ENCODE data around the gene NEMP1. TPM values are rescaled to one million over a fixed set of nuclear protein-coding genes. Genes with fewer than 3 reads are reported as not detected.
A peak's percentile ranks its signal among the peaks of the same experiment; 100 is the strongest.

Gene NEMP1, protein sequence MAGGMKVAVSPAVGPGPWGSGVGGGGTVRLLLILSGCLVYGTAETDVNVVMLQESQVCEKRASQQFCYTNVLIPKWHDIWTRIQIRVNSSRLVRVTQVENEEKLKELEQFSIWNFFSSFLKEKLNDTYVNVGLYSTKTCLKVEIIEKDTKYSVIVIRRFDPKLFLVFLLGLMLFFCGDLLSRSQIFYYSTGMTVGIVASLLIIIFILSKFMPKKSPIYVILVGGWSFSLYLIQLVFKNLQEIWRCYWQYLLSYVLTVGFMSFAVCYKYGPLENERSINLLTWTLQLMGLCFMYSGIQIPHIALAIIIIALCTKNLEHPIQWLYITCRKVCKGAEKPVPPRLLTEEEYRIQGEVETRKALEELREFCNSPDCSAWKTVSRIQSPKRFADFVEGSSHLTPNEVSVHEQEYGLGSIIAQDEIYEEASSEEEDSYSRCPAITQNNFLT
- total RNA-seq = 1 to 10 TPM; 7.2 to 9.9 TPM
- 11.2 TPM for polyA plus RNA-seq (2013, experiment 1 of 2)
- 13.6 TPM for polyA plus RNA-seq (2013, experiment 2 of 2)
- total RNA-seq = 21.9 to 190 (median 83.2) reads per million in 172 experiments

- Histone ChIP-seq H3K4me3 (ENCODE audit: low read length) (peak within 1 kb of the TSS; percentile 85), H3K9me3 (ENCODE audit: control insufficient read depth in 1 of 2, insufficient read depth in 1 of 2, low read length in 2 of 2) (no peaks in the 10 kb centered on the region), H3K36me3 (ENCODE audit: insufficient read depth, low read length) (peaks cover 3% of the 10 kb centered on the region), H3K27ac (ENCODE audit: low read depth in 1 of 2, low read length in 2 of 2) (peak within 1 kb of the TSS; percentile 73 to 74), H3K4me1 (ENCODE audit: insufficient read depth, low read length) (peaks cover 28% of the 10 kb centered on the region), H3K27me3 (ENCODE audit: control insufficient read depth in 1 of 2, insufficient read depth in 2 of 2, low read length in 2 of 2) (no peaks in the 10 kb centered on the region)
- ChIA-PET CTCF (interaction anchor here (0.5 to 4.6 kb wide), 6 partner anchors 9 to 91 kb away, joined by 3 to 24 read pairs (median 4); partner anchors contain the start of gene STAT6), POLR2A (interaction anchor here (0.7 to 5.1 kb wide), 20 partner anchors 10 to 508 kb away, joined by 3 to 140 read pairs (median 4); partner anchors contain the start of genes NAB2, NACA, PTGES3 and STAT6)
- no peaks in the 10 kb centered on the region for H3K27me3 Mint-ChIP-seq
- ATAC-seq (ENCODE audit: poor library complexity) (peak; percentile 94), DNase-seq (peak; percentile 85 to 100 (median 92))
- no peak for TF ChIP-seq CTCF (IDR thresholded peaks at IDR 0.05)
- peaks cover 8% of the 10 kb centered on the region for H3K36me3 Mint-ChIP-seq (ENCODE audit: low read depth)
- intact Hi-C loops (cut with DNase I, micrococcal nuclease) = loop anchor here (1.0 kb wide), 3 partner anchors 9 to 14 kb away; partner anchors contain the start of gene NAB2 (in 1 of the 2)
- peak within 1 kb of the TSS; percentile 95 for H3K4me3 Mint-ChIP-seq
- peak within 1 kb of the TSS; percentile 88 for H3K27ac Mint-ChIP-seq
- H3K4me1 Mint-ChIP-seq (ENCODE audit: low read depth) = peaks cover 23% of the 10 kb centered on the region
- H3K9me3 Mint-ChIP-seq = no peaks in the 10 kb centered on the region
Observed at GRCh38 chr12:57078519-57079404, at the start of gene NEMP1. Gene NEMP1 (minus strand): TSS chr12:57078791. CDS start chr12:57078745, 46 bp downstream.

GRCh38 chr12:57127726-57128518 lies 49.3 kb upstream of the NEMP1 start, which contains the start of gene LRP1:
Gene LRP1 (plus strand): TSS chr12:57128483. CDS start chr12:57128965, 482 bp downstream.
- DNase-seq (peak; percentile 64 to 92 (median 78)), ATAC-seq (ENCODE audit: poor library complexity) (peak; percentile 56)
- no peaks in the 10 kb centered on the region for H3K9me3 Mint-ChIP-seq
- CTCF ChIA-PET = interaction anchor here (0.9 to 7.8 kb wide), 5 partner anchors 16 to 111 kb away, joined by 5 to 63 read pairs (median 6); partner anchors contain the start of gene STAT6
- peaks cover 25% of the 10 kb centered on the region for H3K4me1 Mint-ChIP-seq (ENCODE audit: low read depth)
- peak within 1 kb of the TSS; percentile 92 for H3K4me3 Mint-ChIP-seq
- Histone ChIP-seq H3K9me3 (ENCODE audit: control insufficient read depth in 1 of 2, insufficient read depth in 1 of 2, low read length in 2 of 2) (no peaks in the 10 kb centered on the region), H3K4me1 (ENCODE audit: insufficient read depth, low read length) (peaks cover 28% of the 10 kb centered on the region), H3K4me3 (ENCODE audit: low read length) (peak within 1 kb of the TSS; percentile 67), H3K27me3 (ENCODE audit: control insufficient read depth in 1 of 2, insufficient read depth in 2 of 2, low read length in 2 of 2) (no peaks in the 10 kb centered on the region), H3K36me3 (ENCODE audit: insufficient read depth, low read length) (no peaks in the 10 kb centered on the region), H3K27ac (ENCODE audit: low read depth in 1 of 2, low read length in 2 of 2) (peak within 1 kb of the TSS; percentile 4 to 41)
- POLR2A ChIA-PET = interaction anchor here (0.5 to 3.0 kb wide), 10 partner anchors 17 to 403 kb away, joined by 3 to 37 read pairs (median 3); partner anchors contain the start of genes MBD6, NACA, NEMP1 and STAT6
- H3K27ac Mint-ChIP-seq = peak within 1 kb of the TSS; percentile 43
- H3K36me3 Mint-ChIP-seq (ENCODE audit: low read depth) = no peaks in the 10 kb centered on the region
- TF ChIP-seq CTCF (IDR thresholded peaks at IDR 0.05) = no peak
- H3K27me3 Mint-ChIP-seq = peaks cover 4% of the 10 kb centered on the region
- intact Hi-C loops (cut with DNase I, micrococcal nuclease) = loop anchor here (5.0 kb wide), 3 partner anchors 109 to 376 kb away; partner anchors contain the start of gene PRIM1 (in 1 of the 2)
